H54 (cell line): ENCODE measurements around the gene TMEFF1.
"Not testable (repeated sequence)": the region's sequence is repeated elsewhere in the genome, so short reads cannot be mapped to it uniquely, and the experiment has no call there.

Source experiments
- DNase-seq: peaks from one replicate; pipeline ENCODE4 v3.0.0; 2011; ENCODE audit warnings: low spot score, mixed read lengths; ENCODE audit not compliant: insufficient read length
- FAIRE-seq: peaks from 3 replicates; lab custom pipeline; 2011; peaks lifted over from hg19 to GRCh38; lab: Jason Lieb, UNC
- POLR2A ChIP-seq: IDR thresholded peaks from 2 replicates; pipeline ENCODE4 v1.6.1; 2011; ENCODE audit warnings: low read depth, mild to moderate bottlenecking, low read length

Gene TMEFF1

DNA sequence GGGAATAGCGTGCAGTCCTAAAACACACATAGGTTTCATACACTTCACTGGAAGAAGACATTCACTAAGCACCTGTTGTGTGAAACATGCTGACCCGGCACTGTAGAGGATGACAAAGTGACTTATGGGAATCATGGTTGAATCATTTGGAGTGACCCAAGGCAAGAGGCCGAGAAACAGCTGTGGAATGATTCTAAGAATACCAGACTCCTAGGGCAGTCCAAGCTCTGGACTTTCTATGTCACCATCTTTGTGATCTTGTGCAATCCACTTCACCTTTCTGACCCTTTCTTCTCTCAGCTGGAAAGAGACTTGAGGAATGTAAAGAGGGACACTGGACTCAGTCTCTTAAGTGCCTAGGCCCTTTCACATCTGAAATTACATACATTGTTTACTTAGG lies 32.9 kb upstream of the TMEFF1 start:
- TF ChIP-seq POLR2A = no peak
- FAIRE-seq (peak; percentile 74), DNase-seq (no peak)

GRCh38 chr9:100440487-100440886 lies 32.5 kb upstream of the TMEFF1 start:
- not testable (repeated sequence) for FAIRE-seq, DNase-seq

GRCh38 chr9:100441911-100442361 lies 31.0 kb upstream of the TMEFF1 start:
- FAIRE-seq (no peak), DNase-seq (no peak)
- TF ChIP-seq POLR2A = no peak

GRCh38 chr9:100443781-100444768 lies 28.9 kb upstream of the TMEFF1 start:
- TF ChIP-seq POLR2A = no peak
- no peak for DNase-seq
- FAIRE-seq = no peak

- TF ChIP-seq POLR2A = no peak
- DNase-seq (no peak), FAIRE-seq (no peak)
Observed at GRCh38 chr9:100445161-100445902, 27.6 kb upstream of the TMEFF1 start.

DNA sequence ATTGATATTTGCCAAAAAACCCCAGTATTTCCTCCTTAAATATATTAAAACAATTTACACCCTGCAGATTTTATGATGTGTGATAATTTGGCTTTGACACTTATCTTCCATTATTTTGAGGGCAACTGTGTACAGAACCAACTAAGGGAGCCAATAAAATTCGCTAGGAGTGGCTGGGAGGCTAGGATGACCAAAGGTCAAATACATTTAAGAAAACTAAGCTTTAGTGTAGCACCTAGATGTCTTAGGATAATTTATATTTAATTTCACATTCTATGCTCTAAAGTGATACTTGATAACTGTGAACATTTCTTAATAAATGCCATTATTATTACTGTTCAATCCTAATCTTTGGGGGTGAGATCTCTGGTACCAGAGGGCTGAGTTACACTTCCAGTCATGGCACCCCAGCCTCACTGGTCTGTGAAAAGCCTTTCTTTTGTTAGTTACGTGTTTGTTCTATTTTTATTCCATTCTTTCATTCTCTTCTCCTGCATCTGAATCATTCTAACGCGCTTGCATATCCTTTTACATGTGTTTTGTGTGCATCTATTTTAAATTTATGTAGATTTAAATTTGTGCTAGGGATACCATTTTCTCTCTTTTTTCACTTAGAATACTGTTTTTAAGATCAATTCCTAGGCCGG lies 26.9 kb upstream of the TMEFF1 start:
- DNase-seq (no peak), FAIRE-seq (no peak)
- no peak for TF ChIP-seq POLR2A

- DNase-seq = no peak
- no peak for TF ChIP-seq POLR2A
- no peak for FAIRE-seq
Observed at GRCh38 chr9:100447041-100447440, 25.9 kb upstream of the TMEFF1 start.

- DNase-seq = no peak
- no peak for TF ChIP-seq POLR2A
- no peak for FAIRE-seq
Observed at GRCh38 chr9:100448266-100448665, 24.7 kb upstream of the TMEFF1 start.

GRCh38 chr9:100449420-100449819 lies 23.5 kb upstream of the TMEFF1 start:
- DNase-seq (no peak), FAIRE-seq (no peak)
- TF ChIP-seq POLR2A = no peak

DNA sequence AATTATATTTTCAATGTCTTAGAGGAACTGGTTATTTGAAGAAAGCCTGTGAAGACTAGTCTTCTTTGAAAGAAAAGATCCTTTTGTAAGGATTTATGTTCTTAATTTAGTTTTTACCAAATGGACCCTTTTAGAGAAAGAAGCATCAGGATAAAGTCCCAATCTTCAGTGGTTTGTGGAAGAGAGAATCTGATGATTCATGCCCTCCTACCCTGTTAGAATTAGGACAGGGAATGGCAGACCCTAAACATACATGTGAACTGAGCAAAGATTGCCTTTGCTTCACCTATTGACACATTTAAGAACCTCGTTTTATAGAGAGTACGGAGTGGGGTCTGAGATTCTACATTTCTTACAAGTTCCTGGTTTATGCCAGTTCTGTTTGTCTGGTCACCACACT lies 20.1 kb upstream of the TMEFF1 start:
- DNase-seq (no peak), FAIRE-seq (no peak)
- TF ChIP-seq POLR2A = no peak

DNA sequence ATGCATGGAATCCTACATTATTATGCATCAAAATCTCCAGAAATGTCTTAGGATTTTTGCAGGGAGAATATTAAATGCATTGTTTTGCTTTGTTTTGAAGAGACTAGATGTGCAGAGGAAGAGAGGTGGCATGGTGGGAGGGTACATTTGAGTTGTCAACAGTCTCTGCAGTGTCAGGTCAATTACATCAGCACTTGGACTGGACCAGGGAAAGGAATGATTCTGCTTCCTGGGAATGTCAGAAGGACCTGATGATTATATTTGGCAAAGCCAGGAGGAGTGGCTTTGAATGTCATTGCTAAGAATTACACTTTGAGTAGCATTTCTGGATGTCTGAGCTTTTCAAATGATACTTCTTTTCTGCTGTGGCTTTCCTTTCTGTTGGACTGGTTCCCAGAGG lies 17.5 kb upstream of the TMEFF1 start:
- FAIRE-seq = peak; percentile 23
- DNase-seq = no peak

DNA sequence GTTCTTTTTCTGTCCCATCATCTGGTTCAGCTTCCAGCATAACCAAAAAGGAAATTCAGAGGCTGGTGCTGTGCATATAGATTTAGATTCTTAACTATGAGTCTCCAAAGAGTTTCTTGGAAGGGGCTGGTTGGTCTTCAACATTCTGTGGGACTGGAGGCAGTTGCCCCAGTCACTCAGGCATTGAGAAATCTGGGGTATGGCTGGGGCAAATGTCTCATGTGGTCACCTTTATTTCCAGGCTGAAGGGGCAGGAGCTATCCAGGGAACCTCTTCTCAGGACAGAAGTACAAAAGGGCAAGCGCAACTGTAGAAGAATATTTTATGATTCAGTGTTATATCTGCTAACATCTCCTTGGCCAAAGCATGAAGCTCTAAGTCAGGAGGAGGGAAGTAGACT lies 15.4 kb upstream of the TMEFF1 start:
- TF ChIP-seq POLR2A = no peak
- FAIRE-seq = no peak
- no peak for DNase-seq

More for the DNA sequence above, 17.5 kb upstream of the TMEFF1 start:
- TF ChIP-seq POLR2A = no peak

- no peak for TF ChIP-seq POLR2A
- DNase-seq (no peak), FAIRE-seq (no peak)
Observed at GRCh38 chr9:100459963-100460362, 13.0 kb upstream of the TMEFF1 start.

DNA sequence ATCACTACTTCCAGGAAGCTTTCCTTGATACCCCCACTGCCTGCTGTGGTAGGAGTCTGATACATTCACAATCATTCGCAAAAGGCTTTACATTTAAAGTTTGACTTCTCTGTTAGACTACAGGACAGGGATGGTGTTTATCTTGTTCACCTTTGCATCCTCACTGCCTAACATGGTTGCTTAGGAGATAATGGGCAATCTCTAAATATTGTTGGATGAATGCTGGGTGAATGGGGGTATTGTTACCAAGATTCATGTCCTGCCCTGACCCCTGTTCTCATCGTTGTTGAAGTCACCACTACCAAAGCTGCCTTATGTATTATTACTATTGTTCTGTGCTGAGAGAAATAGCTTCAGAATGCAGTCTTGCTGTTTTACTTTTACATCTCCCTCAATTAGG lies 7.7 kb upstream of the TMEFF1 start:
- no peak for TF ChIP-seq POLR2A
- FAIRE-seq = peak; percentile 52
- no peak for DNase-seq
